ENCODE data around the gene GAMT.

- TF ChIP-seq NR2C2 (CRISPR knock-in tag; IDR thresholded peaks at IDR 0.05): no peak
- TF ChIP-seq, protein P1, sequence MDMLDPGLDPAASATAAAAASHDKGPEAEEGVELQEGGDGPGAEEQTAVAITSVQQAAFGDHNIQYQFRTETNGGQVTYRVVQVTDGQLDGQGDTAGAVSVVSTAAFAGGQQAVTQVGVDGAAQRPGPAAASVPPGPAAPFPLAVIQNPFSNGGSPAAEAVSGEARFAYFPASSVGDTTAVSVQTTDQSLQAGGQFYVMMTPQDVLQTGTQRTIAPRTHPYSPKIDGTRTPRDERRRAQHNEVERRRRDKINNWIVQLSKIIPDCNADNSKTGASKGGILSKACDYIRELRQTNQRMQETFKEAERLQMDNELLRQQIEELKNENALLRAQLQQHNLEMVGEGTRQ (CRISPR knock-in tag; IDR thresholded peaks at IDR 0.05): no peak
- no peak for TF ChIP-seq NR3C1 (CRISPR knock-in tag; conservative IDR thresholded peaks at IDR 0.05; ENCODE audit: low read depth)
- no peak for TF ChIP-seq CTCF (IDR thresholded peaks at IDR 0.05)
- no peak for TF ChIP-seq JUN (CRISPR knock-in tag; IDR thresholded peaks at IDR 0.05)
- no peak for TF ChIP-seq ZBTB21 (CRISPR knock-in tag; IDR thresholded peaks at IDR 0.05; ENCODE audit: borderline replicate concordance)
- TF ChIP-seq, protein P2, sequence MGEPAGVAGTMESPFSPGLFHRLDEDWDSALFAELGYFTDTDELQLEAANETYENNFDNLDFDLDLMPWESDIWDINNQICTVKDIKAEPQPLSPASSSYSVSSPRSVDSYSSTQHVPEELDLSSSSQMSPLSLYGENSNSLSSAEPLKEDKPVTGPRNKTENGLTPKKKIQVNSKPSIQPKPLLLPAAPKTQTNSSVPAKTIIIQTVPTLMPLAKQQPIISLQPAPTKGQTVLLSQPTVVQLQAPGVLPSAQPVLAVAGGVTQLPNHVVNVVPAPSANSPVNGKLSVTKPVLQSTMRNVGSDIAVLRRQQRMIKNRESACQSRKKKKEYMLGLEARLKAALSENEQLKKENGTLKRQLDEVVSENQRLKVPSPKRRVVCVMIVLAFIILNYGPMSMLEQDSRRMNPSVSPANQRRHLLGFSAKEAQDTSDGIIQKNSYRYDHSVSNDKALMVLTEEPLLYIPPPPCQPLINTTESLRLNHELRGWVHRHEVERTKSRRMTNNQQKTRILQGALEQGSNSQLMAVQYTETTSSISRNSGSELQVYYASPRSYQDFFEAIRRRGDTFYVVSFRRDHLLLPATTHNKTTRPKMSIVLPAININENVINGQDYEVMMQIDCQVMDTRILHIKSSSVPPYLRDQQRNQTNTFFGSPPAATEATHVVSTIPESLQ (CRISPR knock-in tag; IDR thresholded peaks at IDR 0.05): no peak
Measured at GRCh38 chr19:1424192-1424955, 23.0 kb upstream of the GAMT start.
